Astrocyte (in vitro differentiated cells and primary cell): ENCODE data around the gene PITX1. TPM values are rescaled to one million over a fixed set of nuclear protein-coding genes. Genes with fewer than 3 reads are reported as not detected.

ENCODE experiments used
- DNase-seq: peaks from one replicate; pipeline ENCODE4 v3.0.0-alpha.2; 2010; ENCODE audit warnings: low read depth
- FAIRE-seq: peaks from 2 replicates; lab custom pipeline; 2011; peaks lifted over from hg19 to GRCh38; lab: Jason Lieb, UNC
- H2AFZ ChIP-seq: 2 replicates; pipeline ENCODE4 v1.6.0; 2012; ENCODE audit warnings: low read depth, low read length, inconsistent platforms
- H3K27ac ChIP-seq: 2 replicates; pipeline ENCODE4 v1.5.1; 2011; ENCODE audit warnings: low read depth, low read length, inconsistent platforms
- H3K27me3 ChIP-seq: 2 replicates; pipeline ENCODE4 v1.6.0; 2011; ENCODE audit warnings: low read length, inconsistent platforms; ENCODE audit not compliant: insufficient read depth
- H3K36me3 ChIP-seq: 2 replicates; pipeline ENCODE4 v1.5.1; 2011; ENCODE audit warnings: low read length, inconsistent platforms; ENCODE audit not compliant: insufficient read depth
- H3K4me1 ChIP-seq: 2 replicates; pipeline ENCODE4 v1.5.1; 2011; ENCODE audit warnings: low read length, inconsistent platforms; ENCODE audit not compliant: insufficient read depth
- H3K4me2 ChIP-seq: 2 replicates; pipeline ENCODE4 v1.6.0; 2012; ENCODE audit warnings: low read length, inconsistent platforms
- H3K4me3 ChIP-seq: 2 replicates; pipeline ENCODE4 v1.5.1; 2011; ENCODE audit warnings: low read depth, mild to moderate bottlenecking, low read length, inconsistent platforms; ENCODE audit not compliant: insufficient read depth
- H3K79me2 ChIP-seq: 2 replicates; pipeline ENCODE4 v1.6.0; 2012; ENCODE audit warnings: mild to moderate bottlenecking, low read length, inconsistent platforms; ENCODE audit not compliant: insufficient read depth
- H3K9ac ChIP-seq: 2 replicates; pipeline ENCODE4 v1.6.0; 2012; ENCODE audit warnings: mild to moderate bottlenecking, low read length, inconsistent platforms
- H3K9me3 ChIP-seq: 2 replicates; pipeline ENCODE4 v1.5.1; 2012; ENCODE audit warnings: low read depth, mild to moderate bottlenecking, low read length, inconsistent platforms; ENCODE audit not compliant: insufficient read depth
- H4K20me1 ChIP-seq: 2 replicates; pipeline ENCODE4 v1.6.0; 2012; ENCODE audit warnings: low read length, inconsistent platforms; ENCODE audit not compliant: insufficient read depth
- H3K27ac Mint-ChIP-seq: one replicate; pipeline ENCODE4 v1.8.0; 2021; ENCODE audit warnings: mild to moderate bottlenecking, mixed read lengths; ENCODE audit not compliant: unreplicated experiment
- H3K27me3 Mint-ChIP-seq: one replicate; pipeline ENCODE4 v1.8.0; 2021; ENCODE audit warnings: low read depth, mixed read lengths; ENCODE audit not compliant: unreplicated experiment
- H3K36me3 Mint-ChIP-seq: one replicate; pipeline ENCODE4 v1.8.0; 2021; ENCODE audit warnings: low read depth, mixed read lengths; ENCODE audit not compliant: unreplicated experiment
- H3K4me1 Mint-ChIP-seq: one replicate; pipeline ENCODE4 v1.8.0; 2021; ENCODE audit warnings: low read depth, mixed read lengths; ENCODE audit not compliant: unreplicated experiment
- H3K4me3 Mint-ChIP-seq: one replicate; pipeline ENCODE4 v1.8.0; 2021; ENCODE audit warnings: mild to moderate bottlenecking, moderate library complexity, mixed read lengths; ENCODE audit not compliant: unreplicated experiment
- H3K9me3 Mint-ChIP-seq: one replicate; pipeline ENCODE4 v1.8.0; 2021; ENCODE audit warnings: mild to moderate bottlenecking, mixed read lengths; ENCODE audit not compliant: unreplicated experiment
- CTCF ChIP-seq: IDR thresholded peaks from 2 replicates; pipeline ENCODE4 v1.5.1; 2011; ENCODE audit warnings: low read depth, mild to moderate bottlenecking, inconsistent platforms, low read length, moderate library complexity; ENCODE audit not compliant: insufficient read depth
- EZH2 ChIP-seq: IDR thresholded peaks from 2 replicates; pipeline ENCODE4 v1.6.1; 2012; ENCODE audit warnings: mild to moderate bottlenecking, low read length, inconsistent platforms; ENCODE audit not compliant: insufficient read depth
- total RNA-seq: library from RNA; stranded (reverse); gene quantifications from 2 replicates; pipeline ENCODE4 v1.2.1, GENCODE V29; 2021

Gene PITX1
- total RNA-seq, 1 donor from 2014 or later, result 0.52 TPM

- Histone ChIP-seq H3K4me3 (no peak overlapping the region), H3K27ac (no peak overlapping the region), H3K79me2 (no peaks in the 10 kb centered on the region), H3K36me3 (no peaks in the 10 kb centered on the region), H3K27me3 (peaks cover 6% of the 10 kb centered on the region), H3K4me1 (no peaks in the 10 kb centered on the region), H3K9ac (no peak overlapping the region), H4K20me1 (no peaks in the 10 kb centered on the region), H3K4me2 (no peak overlapping the region), H3K9me3 (no peaks in the 10 kb centered on the region), H2AFZ (no peak overlapping the region)
- peaks cover 72% of the 10 kb centered on the region for H3K27me3 Mint-ChIP-seq
- H3K9me3 Mint-ChIP-seq, result peaks cover 6% of the 10 kb centered on the region
- no peaks in the 10 kb centered on the region for H3K4me1 Mint-ChIP-seq
- TF ChIP-seq CTCF (no peak), EZH2 (no peak)
- no peak overlapping the region for H3K27ac Mint-ChIP-seq
- DNase-seq, result no peak
- FAIRE-seq, result no peak
- H3K36me3 Mint-ChIP-seq, result peaks cover 3% of the 10 kb centered on the region
- H3K4me3 Mint-ChIP-seq, result no peak overlapping the region
These were observed 21.1 kb downstream of the PITX1 start for GRCh38 chr5:135012951-135013391.

DNA sequence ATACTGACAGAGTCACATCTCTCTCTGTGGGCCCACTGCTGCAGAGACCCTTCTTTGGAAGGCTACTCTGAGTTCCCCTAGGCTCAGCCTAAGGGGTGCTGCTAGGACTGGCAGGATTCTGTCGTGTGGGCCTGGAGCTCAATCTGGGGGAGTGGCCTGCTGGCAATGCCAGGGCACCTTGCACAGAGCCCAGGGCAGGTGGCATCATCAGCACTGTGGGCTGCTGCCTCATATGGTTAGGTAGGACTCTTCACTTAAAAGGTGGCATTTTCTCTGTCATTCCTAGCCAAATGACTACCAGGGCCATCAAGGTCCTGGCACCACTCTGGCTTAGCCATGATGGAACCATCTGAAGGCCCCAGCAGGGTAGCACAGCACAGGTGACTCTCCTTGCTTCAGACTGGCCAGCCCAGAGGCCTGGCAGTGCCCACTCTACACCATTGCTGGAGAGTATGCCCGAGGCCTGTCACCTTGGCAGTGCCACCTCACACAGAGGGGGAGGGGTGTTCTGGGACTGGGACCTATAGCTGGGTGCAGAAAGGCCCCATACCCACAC, 21.9 kb downstream of the PITX1 start:
- FAIRE-seq (no peak), DNase-seq (no peak)
- no peaks in the 10 kb centered on the region for H3K4me1 Mint-ChIP-seq
- H3K79me2 ChIP-seq, result no peaks in the 10 kb centered on the region
- peaks cover 6% of the 10 kb centered on the region for H3K27me3 ChIP-seq
- no peak overlapping the region for H3K4me2 ChIP-seq
- H2AFZ ChIP-seq, result no peak overlapping the region
- H3K4me3 Mint-ChIP-seq, result no peak overlapping the region
- no peaks in the 10 kb centered on the region for H3K4me1 ChIP-seq
- H4K20me1 ChIP-seq, result no peaks in the 10 kb centered on the region
- no peak overlapping the region for H3K27ac Mint-ChIP-seq
- no peaks in the 10 kb centered on the region for H3K9me3 ChIP-seq
- TF ChIP-seq EZH2 (no peak), CTCF (no peak)
- H3K36me3 ChIP-seq, result no peaks in the 10 kb centered on the region
- H3K4me3 ChIP-seq, result no peak overlapping the region
- H3K36me3 Mint-ChIP-seq, result peaks cover 3% of the 10 kb centered on the region
- H3K9ac ChIP-seq, result no peak overlapping the region
- no peak overlapping the region for H3K27ac ChIP-seq
- peaks cover 78% of the 10 kb centered on the region for H3K27me3 Mint-ChIP-seq
- peaks cover 6% of the 10 kb centered on the region for H3K9me3 Mint-ChIP-seq

- H3K36me3 ChIP-seq, result no peaks in the 10 kb centered on the region
- no peak overlapping the region for H3K4me3 Mint-ChIP-seq
- no peak overlapping the region for H3K9ac ChIP-seq
- H3K27ac ChIP-seq, result no peak overlapping the region
- no peaks in the 10 kb centered on the region for H3K4me1 ChIP-seq
- no peaks in the 10 kb centered on the region for H3K9me3 ChIP-seq
- H4K20me1 ChIP-seq, result no peaks in the 10 kb centered on the region
- peaks cover 6% of the 10 kb centered on the region for H3K27me3 ChIP-seq
- no peak overlapping the region for H3K27ac Mint-ChIP-seq
- H3K4me1 Mint-ChIP-seq, result no peaks in the 10 kb centered on the region
- peaks cover 77% of the 10 kb centered on the region for H3K27me3 Mint-ChIP-seq
- DNase-seq (no peak), FAIRE-seq (no peak)
- no peak overlapping the region for H3K4me2 ChIP-seq
- H3K9me3 Mint-ChIP-seq, result peaks cover 6% of the 10 kb centered on the region
- TF ChIP-seq EZH2, result no peak
- TF ChIP-seq CTCF, result no peak
- H3K36me3 Mint-ChIP-seq, result peaks cover 3% of the 10 kb centered on the region
- H3K4me3 ChIP-seq, result no peak overlapping the region
- H2AFZ ChIP-seq, result no peak overlapping the region
- no peaks in the 10 kb centered on the region for H3K79me2 ChIP-seq
These were observed 22.5 kb downstream of the PITX1 start for GRCh38 chr5:135011355-135012032.
